Inflammatory macrophage treated with lipopolysaccharide for 1 hour (primary cell): ENCODE measurements around the gene KCNK17.

Source experiments
- DNase-seq, 2 donors: peaks; one replicate each; pipeline ENCODE4 v3.0.0-alpha.2; 2020 to 2022

Gene KCNK17

GRCh38 chr6:39263303-39264037 lies 50.7 kb downstream of the KCNK17 start:
- DNase-seq = peak in 1 of 2 donors; percentile 15

- DNase-seq = no peak
Observed at GRCh38 chr6:39261751-39262150, 52.5 kb downstream of the KCNK17 start.

GRCh38 chr6:39260953-39261352 lies 53.3 kb downstream of the KCNK17 start:
- no peak for DNase-seq

GRCh38 chr6:39260456-39260855 lies 53.8 kb downstream of the KCNK17 start:
- DNase-seq = no peak

- DNase-seq = no peak
Observed at GRCh38 chr6:39256294-39256940, 57.8 kb downstream of the KCNK17 start.

GRCh38 chr6:39254999-39255535 lies 59.2 kb downstream of the KCNK17 start:
- no peak for DNase-seq

GRCh38 chr6:39251406-39251805 lies 62.8 kb downstream of the KCNK17 start:
- DNase-seq = no peak

GRCh38 chr6:39250507-39250906 lies 63.7 kb downstream of the KCNK17 start:
- no peak for DNase-seq

- no peak for DNase-seq
Observed at GRCh38 chr6:39249278-39249677, 64.9 kb downstream of the KCNK17 start.
